Spinal cord (tissue), 10 donors: ENCODE results near the gene ZNF354B. TPM values are rescaled to one million over a fixed set of nuclear protein-coding genes. Genes with fewer than 3 reads are reported as not detected.
A peak's percentile ranks its signal among the peaks of the same experiment; 100 is the strongest.

Experiments
- DNase-seq, 6 donors: peaks; one replicate each; pipeline versions ENCODE4 v3.0.0 to v3.0.0-alpha.2; 2013 to 2015; ENCODE audit warnings: low spot score in 6 of 6, low read depth in 4 of 6
- H3K27ac ChIP-seq: one replicate; pipeline ENCODE4 v1.5.1; 2013; ENCODE audit warnings: low read depth, low read length, control low read depth
- H3K27me3 ChIP-seq: one replicate; pipeline ENCODE4 v1.6.1; 2013; ENCODE audit warnings: low read length; ENCODE audit not compliant: control insufficient read depth, insufficient read depth
- H3K36me3 ChIP-seq: one replicate; pipeline ENCODE4 v1.6.1; 2013; ENCODE audit warnings: low read length; ENCODE audit not compliant: control insufficient read depth, insufficient read depth
- H3K4me1 ChIP-seq: one replicate; pipeline ENCODE4 v1.6.1; 2013; ENCODE audit warnings: low read length; ENCODE audit not compliant: control insufficient read depth, insufficient read depth
- H3K4me3 ChIP-seq: one replicate; pipeline ENCODE4 v1.5.1; 2013; ENCODE audit warnings: low read depth, low read length, control low read depth
- H3K9me3 ChIP-seq: one replicate; pipeline ENCODE4 v1.6.1; 2013; ENCODE audit warnings: low read length; ENCODE audit not compliant: control insufficient read depth, insufficient read depth
- WGBS: methylation state at CpG from one replicate; pipeline ENCODE4 v1.1.5; 2013; ENCODE audit warnings: missing lambda C conversion rate; ENCODE audit not compliant: insufficient coverage; 5-methylcytosine and 5-hydroxymethylcytosine counted together
- long read RNA-seq, 4 donors: transcript quantifications; one replicate each; lab custom pipeline, GENCODE V29; 2026
- polyA plus RNA-seq, 2 donors: library from polyadenylated mRNA; unstranded; fragments of 120-200 nt; gene quantifications; one replicate each; pipeline ENCODE4 v1.2.1, GENCODE V29; 2013; ENCODE audit not compliant: insufficient read length in 2 of 2
- total RNA-seq, 2 donors: library from RNA; depleted of rRNA in 1 of 2; stranded (reverse); fragments of 120-200 nt in 1 of 2; fragments of >200 nt in 1 of 2; gene quantifications; one replicate each; pipeline versions ENCODE4 v1.2.3 to v1.2.4, GENCODE V29; 2013 to 2014
- donor health status: healthy.

ZNF354B gene
- total RNA-seq (10 to 100 TPM; 20.7 to 21.6 TPM), polyA plus RNA-seq (10 to 100 TPM; 17.5 to 18.5 TPM)
- long read RNA-seq, donor 1, partial matches to known transcripts, result 0 of 9 reads
- long read RNA-seq, donor 1, other reads (novel, unspliced or antisense), result 0 of 9 reads
- long read RNA-seq, donor 2, partial matches to known transcripts, result 0 of 2 reads
- long read RNA-seq, donor 2, other reads (novel, unspliced or antisense), result 0 of 2 reads
- long read RNA-seq, donor 3, partial matches to known transcripts, result 0 of 6 reads
- long read RNA-seq, donor 3, other reads (novel, unspliced or antisense), result 0 of 6 reads
- long read RNA-seq, donor 4, transcript ZNF354B-201 (5 exons, 2,802 nt), result major isoform, 5 of 7 reads
- long read RNA-seq, donor 4, partial matches to known transcripts, result 0 of 7 reads
- long read RNA-seq, donor 4, other reads (novel, unspliced or antisense), result 0 of 7 reads

- Histone ChIP-seq H3K36me3 (peaks cover 10% of the 10 kb centered on the region), H3K4me1 (peaks cover 5% of the 10 kb centered on the region), H3K27ac (peak within 1 kb of the TSS; percentile 22), H3K4me3 (peak within 1 kb of the TSS; percentile 46), H3K9me3 (no peaks in the 10 kb centered on the region), H3K27me3 (no peaks in the 10 kb centered on the region)
- WGBS, result 2% methylated on average over 80 of the region's 86 CpGs
- peak; percentile 82 to 98 (median 87) for DNase-seq
Measured at GRCh38 chr5:178859625-178860521, at the start of gene ZNF354B. TSS of gene ZNF354B (plus strand) at chr5:178859953. CDS start at chr5:178861048, 1,095 bp downstream.

- Histone ChIP-seq H3K4me1 (no peaks in the 10 kb centered on the region), H3K4me3 (no peak overlapping the region), H3K9me3 (no peaks in the 10 kb centered on the region), H3K36me3 (no peaks in the 10 kb centered on the region), H3K27ac (no peak overlapping the region), H3K27me3 (no peaks in the 10 kb centered on the region)
- 83% methylated on average over 8 of the region's 8 CpGs for WGBS
- no peak for DNase-seq
Measured at GRCh38 chr5:178817506-178817905, 42.2 kb upstream of the ZNF354B start.

- no peak for DNase-seq
- Histone ChIP-seq H3K4me1 (no peaks in the 10 kb centered on the region), H3K27ac (no peak overlapping the region), H3K27me3 (no peaks in the 10 kb centered on the region), H3K36me3 (no peaks in the 10 kb centered on the region), H3K4me3 (no peak overlapping the region), H3K9me3 (no peaks in the 10 kb centered on the region)
- 87% methylated on average over 14 of the region's 14 CpGs for WGBS
Measured at GRCh38 chr5:178818094-178818493, 41.7 kb upstream of the ZNF354B start.

- H3K27ac ChIP-seq, result no peak overlapping the region
- no peaks in the 10 kb centered on the region for H3K36me3 ChIP-seq
- no CpG with 5 or more reads among the region's 2 CpGs for WGBS
- no peaks in the 10 kb centered on the region for H3K9me3 ChIP-seq
- no peak for DNase-seq
- no peaks in the 10 kb centered on the region for H3K4me1 ChIP-seq
- H3K27me3 ChIP-seq, result no peaks in the 10 kb centered on the region
- H3K4me3 ChIP-seq, result no peak overlapping the region
Measured at GRCh38 chr5:178820001-178820400, 39.8 kb upstream of the ZNF354B start.

GRCh38 chr5:178825444-178825843, 34.3 kb upstream of the ZNF354B start:
- H3K36me3 ChIP-seq, result no peaks in the 10 kb centered on the region
- no peaks in the 10 kb centered on the region for H3K4me1 ChIP-seq
- no peaks in the 10 kb centered on the region for H3K27me3 ChIP-seq
- no peak overlapping the region for H3K4me3 ChIP-seq
- H3K27ac ChIP-seq, result no peak overlapping the region
- H3K9me3 ChIP-seq, result no peaks in the 10 kb centered on the region
- WGBS, result 93% methylated on average over 3 of the region's 6 CpGs
- DNase-seq, result no peak

- no peak overlapping the region for H3K27ac ChIP-seq
- whole genome bisulfite sequencing, result 63% methylated on average over 1 of the region's 2 CpGs
- no peaks in the 10 kb centered on the region for H3K9me3 ChIP-seq
- no peaks in the 10 kb centered on the region for H3K4me1 ChIP-seq
- H3K27me3 ChIP-seq, result no peaks in the 10 kb centered on the region
- DNase-seq, result no peak
- no peaks in the 10 kb centered on the region for H3K36me3 ChIP-seq
- H3K4me3 ChIP-seq, result no peak overlapping the region
Measured at GRCh38 chr5:178826216-178826615, 33.5 kb upstream of the ZNF354B start.

- Histone ChIP-seq H3K4me1 (no peaks in the 10 kb centered on the region), H3K9me3 (no peaks in the 10 kb centered on the region), H3K36me3 (no peaks in the 10 kb centered on the region), H3K27me3 (no peaks in the 10 kb centered on the region), H3K4me3 (no peak overlapping the region), H3K27ac (no peak overlapping the region)
- DNase-seq, result no peak
- 80% methylated on average over 4 of the region's 4 CpGs for WGBS
Measured at GRCh38 chr5:178827636-178828035, 32.1 kb upstream of the ZNF354B start.

- Histone ChIP-seq H3K27ac (no peak overlapping the region), H3K4me1 (no peaks in the 10 kb centered on the region), H3K36me3 (no peaks in the 10 kb centered on the region), H3K9me3 (no peaks in the 10 kb centered on the region), H3K4me3 (no peak overlapping the region), H3K27me3 (no peaks in the 10 kb centered on the region)
- WGBS, result 93% methylated on average over 6 of the region's 10 CpGs
- no peak for DNase-seq
Measured at GRCh38 chr5:178831049-178831448, 28.7 kb upstream of the ZNF354B start.

GRCh38 chr5:178832618-178833201, 27.0 kb upstream of the ZNF354B start:
- Histone ChIP-seq H3K27me3 (no peaks in the 10 kb centered on the region), H3K36me3 (no peaks in the 10 kb centered on the region), H3K27ac (no peak overlapping the region), H3K4me1 (no peaks in the 10 kb centered on the region), H3K9me3 (no peaks in the 10 kb centered on the region), H3K4me3 (no peak overlapping the region)
- WGBS, result 94% methylated on average over 14 of the region's 15 CpGs
- no peak for DNase-seq
